ENCODE data around the gene MCRIP2. TPM values are rescaled to one million over a fixed set of nuclear protein-coding genes. Genes with fewer than 3 reads are reported as not detected.

MCRIP2 gene
- total and polyA plus RNA-seq, 2 of the 8 experiments (the other 6 are each of a cell fraction or from before 2014, with no cell fraction given), result 45.4 to 75.5 TPM

- H3K4ac ChIP-seq (replicated peaks; ENCODE audit: insufficient read length, low read depth, low read length), result no peak overlapping the region
- no peak overlapping the region for H2BK12ac ChIP-seq (ENCODE audit: low read depth, low read length)
- H3K4me2 ChIP-seq (ENCODE audit: insufficient read depth in 1 of 2, low read depth in 2 of 2, low read length in 2 of 2), result peak overlapping the region; percentile 74; a peak in 3 of 4 replicates
- no peaks in the 10 kb centered on the region for H3K27me3 ChIP-seq (replicated peaks in 1 of 4; ENCODE audit: control insufficient read depth in 3 of 4, extremely low read depth in 1 of 4, insufficient read depth in 3 of 4, low read length in 3 of 4)
- no peak overlapping the region for H2BK20ac ChIP-seq (ENCODE audit: low read length)
- H2BK120ac ChIP-seq (replicated peaks; ENCODE audit: low read depth, low read length), result no peak overlapping the region
- ChIA-PET CTCF (ENCODE audit: partially characterized antibody) (interaction anchor here (0.6 to 1.9 kb wide), 18 partner anchors 9 to 781 kb away, joined by 3 to 8 read pairs (median 3); partner anchors contain the start of genes MCRIP2 and WDR24), POLR2A (ENCODE audit: partially characterized antibody) (interaction anchor here (0.7 to 13.3 kb wide), 18 partner anchors 8 to 299 kb away, joined by 3 to 214 read pairs (median 6); partner anchors contain the start of genes ANTKMT, CCDC78, GNG13 and HAGHL)
- H4K8ac ChIP-seq (ENCODE audit: extremely low read depth, insufficient read depth, low read length), result peak overlapping the region; percentile 65; the same call in 1 of the 2 replicates
- no peak overlapping the region for H3K27ac ChIP-seq (ENCODE audit: low read depth, low read length)
- H2BK5ac ChIP-seq (ENCODE audit: low read depth, low read length), result no peak overlapping the region; the same call in 1 of the 2 replicates
- peaks cover 13% of the 10 kb centered on the region; the same call in 1 of the 2 replicates for H3K23me2 ChIP-seq (ENCODE audit: low read depth, low read length)
- FAIRE-seq, result no peak
- H3K4me1 ChIP-seq (replicated peaks in 1 of 4; ENCODE audit: control insufficient read depth in 3 of 4, insufficient read depth in 4 of 4, low read length in 3 of 4), result peaks cover 0 to 26% (median 21%) of the 10 kb centered on the region in 4 experiments; a peak in 6 of 7 replicates
- H4K20me1 ChIP-seq (replicated peaks in 1 of 2; ENCODE audit: control insufficient read depth in 1 of 2, insufficient read depth in 2 of 2, low read length in 2 of 2), result peaks cover 4 to 32% of the 10 kb centered on the region in 2 experiments
- H3K79me2 ChIP-seq (ENCODE audit: control insufficient read depth in 1 of 2, insufficient read depth in 2 of 2, low read length in 2 of 2), result peaks cover 0 to 12% of the 10 kb centered on the region in 2 experiments; a peak in 1 of 4 replicates
- no peaks in the 10 kb centered on the region for H3K9me3 ChIP-seq (ENCODE audit: insufficient read depth in 2 of 2, low read depth in 1 of 2, low read length in 1 of 2)
- H3K14ac ChIP-seq (ENCODE audit: insufficient read length), result no peak overlapping the region
- H2BK15ac ChIP-seq (ENCODE audit: low read length), result no peak overlapping the region
- no peak overlapping the region for H2AFZ ChIP-seq (ENCODE audit: low read length)
- H3K79me1 ChIP-seq (ENCODE audit: low read depth, low read length), result peaks cover 6% of the 10 kb centered on the region; the same call in 1 of the 2 replicates
- H4K5ac ChIP-seq (ENCODE audit: insufficient read length, low read depth, low read length), result no peak overlapping the region
- no peak overlapping the region for H4K91ac ChIP-seq (replicated peaks; ENCODE audit: insufficient read length, low read length)
- H3K36me3 ChIP-seq (ENCODE audit: control insufficient read depth in 2 of 4, insufficient read depth in 4 of 4, low read length in 3 of 4), result peaks cover 4 to 27% (median 13%) of the 10 kb centered on the region in 4 experiments; a peak in 7 of 8 replicates
- 92% methylated on average over 28 of the region's 28 CpGs; no CpG with 5 or more reads in 1 of the 2 experiments for WGBS, 2 experiments (ENCODE audit: extremely low coverage in 1 of 2, insufficient coverage in 1 of 2, insufficient read length in 1 of 2, insufficient replicate concordance in 2 of 2, low coverage in 1 of 2, low lambda C conversion rate in 2 of 2, missing lambda C conversion rate in 1 of 2)
- DNase-seq (ENCODE audit: low read depth in 1 of 2, low spot score in 2 of 2), result no peak
- no peak overlapping the region for H3K9ac ChIP-seq (replicated peaks in 1 of 4; ENCODE audit: extremely low read depth in 1 of 4, low read depth in 3 of 4, low read length in 3 of 4)
- peak overlapping the region in 1 of 4 experiments; percentile 89; a peak in 1 of 8 replicates for H3K4me3 ChIP-seq (ENCODE audit: extremely low read depth in 1 of 4, insufficient read depth in 2 of 4, low read depth in 3 of 4, low read length in 4 of 4)
- H2AK5ac ChIP-seq (ENCODE audit: low read depth, low read length), result no peak overlapping the region
- H3K23ac ChIP-seq (ENCODE audit: insufficient read length), result no peak overlapping the region
- H3K18ac ChIP-seq (ENCODE audit: extremely low read depth, low read length), result no peak overlapping the region
- no peak overlapping the region for H3K56ac ChIP-seq (replicated peaks; ENCODE audit: insufficient read length, low read depth, low read length)
- TF ChIP-seq, protein P1, sequence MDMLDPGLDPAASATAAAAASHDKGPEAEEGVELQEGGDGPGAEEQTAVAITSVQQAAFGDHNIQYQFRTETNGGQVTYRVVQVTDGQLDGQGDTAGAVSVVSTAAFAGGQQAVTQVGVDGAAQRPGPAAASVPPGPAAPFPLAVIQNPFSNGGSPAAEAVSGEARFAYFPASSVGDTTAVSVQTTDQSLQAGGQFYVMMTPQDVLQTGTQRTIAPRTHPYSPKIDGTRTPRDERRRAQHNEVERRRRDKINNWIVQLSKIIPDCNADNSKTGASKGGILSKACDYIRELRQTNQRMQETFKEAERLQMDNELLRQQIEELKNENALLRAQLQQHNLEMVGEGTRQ (IDR thresholded peaks at IDR 0.05; ENCODE audit: low read length), result no peak
- TF ChIP-seq RBBP5 (IDR thresholded peaks at IDR 0.05; ENCODE audit: borderline replicate concordance, low read depth, low read length) (no peak), TCF12 (IDR thresholded peaks at IDR 0.05; ENCODE audit: low read depth, low read length) (no peak), FOSL1 (IDR thresholded peaks at IDR 0.05; ENCODE audit: insufficient read depth, low read depth, low read length) (no peak)
Measured at GRCh38 chr16:681746-682427, 40.3 kb downstream of the MCRIP2 start.

All from H1 (cell line).